ENCODE data around the gene HTATIP2.
"Not testable (repeated sequence)": the region's sequence is repeated elsewhere in the genome, so short reads cannot be mapped to it uniquely, and the experiment has no call there.

Gene HTATIP2

DNA sequence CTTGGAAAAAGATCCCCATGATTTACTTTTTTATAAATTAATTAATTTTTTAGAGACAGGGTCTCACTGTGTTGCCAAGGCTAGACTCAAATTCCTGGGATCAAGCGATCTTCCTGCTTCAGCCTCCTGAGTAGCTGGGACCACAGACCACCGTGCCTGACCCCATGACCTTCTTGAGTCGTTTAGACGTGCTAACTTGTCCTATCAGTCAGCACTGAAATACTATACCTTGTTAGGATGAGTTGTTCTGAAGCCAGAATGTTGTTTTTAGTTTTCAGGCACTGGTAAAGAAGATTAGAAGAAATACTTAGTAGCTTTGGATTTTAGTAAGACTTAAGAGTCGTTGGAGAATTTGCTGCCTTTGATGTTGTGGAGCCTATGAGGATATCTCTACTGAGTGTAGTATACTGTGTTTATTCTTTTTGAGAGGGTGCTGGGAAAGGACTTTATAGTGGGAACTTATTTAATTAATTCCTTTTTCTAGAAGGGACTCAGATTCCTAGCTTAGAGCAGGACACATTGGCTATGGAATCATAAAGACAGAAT lies 8.6 kb downstream of the HTATIP2 start:
- no peak for DNase-seq (ENCODE audit: low read depth)

DNA sequence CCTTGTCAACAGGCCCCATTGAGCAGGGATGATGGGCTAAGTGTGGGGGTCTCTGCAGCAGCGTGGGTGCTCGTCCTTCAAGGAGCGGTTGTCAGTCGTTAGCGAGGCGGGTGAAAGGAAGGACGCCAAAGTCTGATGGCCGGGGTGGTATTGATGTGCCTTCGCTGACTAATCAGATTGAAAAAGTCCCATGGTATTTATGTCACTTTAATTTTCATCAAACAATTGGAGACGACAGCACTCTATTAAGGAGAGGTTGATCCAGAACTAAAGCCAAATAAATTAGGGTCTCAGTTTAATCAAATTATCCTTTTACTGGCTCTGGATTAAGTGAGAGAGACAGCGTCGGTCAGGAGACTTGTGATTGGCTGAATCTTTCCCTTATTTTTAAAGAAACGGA lies 9.6 kb downstream of the HTATIP2 start:
- DNase-seq (ENCODE audit: low read depth) = no peak

DNA sequence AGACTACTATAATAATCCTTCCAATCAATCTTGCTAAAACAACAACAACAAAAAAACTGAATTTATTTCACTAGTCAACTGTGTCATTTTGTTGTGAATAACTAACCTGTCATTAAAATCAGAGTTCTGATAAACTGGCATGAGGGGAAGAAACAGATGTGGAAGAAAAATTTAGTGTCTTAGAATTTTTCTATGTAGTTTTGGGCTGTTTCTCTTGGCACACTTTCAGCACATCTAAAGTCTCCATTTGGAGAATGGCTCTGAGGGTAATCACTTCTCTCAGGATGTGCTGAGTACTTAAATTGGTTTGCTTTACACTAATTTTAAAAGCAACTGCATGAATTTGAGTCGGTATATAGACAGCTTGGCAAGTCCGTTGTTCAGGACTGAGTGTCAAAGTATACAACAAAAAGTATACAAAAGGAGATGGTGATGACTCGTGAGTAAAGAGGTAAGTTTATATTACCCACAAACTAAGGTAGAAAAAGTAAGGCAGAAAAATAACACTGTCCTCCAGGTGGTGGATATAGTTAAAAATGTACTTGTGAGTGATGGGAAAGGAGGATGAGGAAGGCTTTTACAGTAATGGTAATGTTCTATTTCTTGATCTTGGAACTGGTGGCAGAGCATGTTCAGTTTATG lies 10.2 kb downstream of the HTATIP2 start:
- no peak for DNase-seq (ENCODE audit: low read depth)

DNA sequence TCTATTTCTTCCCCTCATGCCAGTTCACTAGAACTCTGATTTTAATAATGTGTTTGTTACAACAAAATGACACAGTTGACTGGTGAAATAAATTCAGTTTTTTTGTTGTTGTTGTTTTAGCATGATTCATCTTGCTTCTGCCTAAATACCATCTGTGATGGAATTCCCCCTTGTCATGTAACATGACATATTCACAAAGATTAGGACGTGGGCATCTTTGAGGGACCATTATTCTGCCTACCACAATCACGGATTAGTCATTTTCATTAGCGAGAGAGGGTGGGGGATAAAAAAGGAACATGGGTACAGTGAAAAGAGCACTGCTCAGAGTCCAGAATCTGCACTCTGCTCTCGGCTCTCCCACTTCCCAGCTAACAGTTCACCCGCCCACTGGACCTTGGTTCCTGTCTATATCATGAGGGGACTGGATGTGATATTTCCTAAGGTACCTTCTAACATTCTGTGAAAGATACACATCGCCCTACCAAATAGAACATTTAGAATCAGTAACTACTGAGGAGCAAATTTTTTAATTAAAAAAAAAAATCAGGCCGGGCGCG lies 11.3 kb downstream of the HTATIP2 start:
- peak; percentile 37 for DNase-seq (ENCODE audit: low read depth)

DNA sequence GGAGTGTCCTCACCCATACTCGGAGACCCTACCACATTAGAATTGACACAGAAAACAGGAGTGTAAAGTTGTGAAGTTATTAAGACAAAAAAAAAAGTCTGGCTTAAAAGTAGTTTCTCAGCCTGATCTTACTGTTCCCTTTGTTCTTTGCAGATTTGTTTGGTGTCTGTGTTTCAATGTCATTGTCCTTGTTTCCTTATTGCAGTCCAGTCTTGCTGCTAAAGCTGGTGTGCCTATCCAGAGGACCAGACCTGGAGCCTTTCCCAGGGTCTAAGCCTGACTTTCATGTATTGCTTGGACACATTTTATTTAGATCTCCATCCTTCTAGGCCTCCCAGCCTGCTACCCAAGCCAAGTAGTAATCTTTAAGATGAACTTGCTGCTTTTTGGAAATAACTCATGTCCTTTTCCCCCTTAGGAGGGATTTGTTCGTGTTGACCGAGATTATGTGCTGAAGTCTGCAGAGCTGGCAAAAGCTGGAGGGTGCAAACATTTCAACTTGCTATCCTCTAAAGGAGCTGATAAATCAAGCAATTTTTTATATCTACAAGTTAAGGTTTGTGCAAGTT lies 12.7 kb downstream of the HTATIP2 start:
- DNase-seq (ENCODE audit: low read depth) = no peak

DNA sequence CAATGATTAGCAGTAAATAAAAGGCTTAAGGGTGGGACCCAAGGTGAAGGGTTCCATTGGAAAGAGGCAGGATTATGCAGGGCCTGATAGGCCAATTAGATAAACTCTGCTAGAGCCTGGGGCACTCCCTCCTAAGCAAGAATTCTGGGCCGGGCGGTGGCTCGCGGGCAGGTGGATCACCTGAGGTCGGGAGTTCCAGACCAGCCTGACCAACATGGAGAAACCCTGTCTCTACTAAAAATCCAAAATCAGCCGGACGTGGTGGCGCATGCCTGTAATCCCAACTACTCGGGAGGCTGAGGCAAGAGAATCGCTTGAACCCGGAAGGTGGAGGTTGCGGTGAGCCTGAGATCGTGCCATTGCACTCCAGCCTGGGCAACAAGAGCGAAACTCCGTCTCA lies 22.5 kb downstream of the HTATIP2 start:
- DNase-seq (ENCODE audit: low read depth) = not testable (repeated sequence)

DNA sequence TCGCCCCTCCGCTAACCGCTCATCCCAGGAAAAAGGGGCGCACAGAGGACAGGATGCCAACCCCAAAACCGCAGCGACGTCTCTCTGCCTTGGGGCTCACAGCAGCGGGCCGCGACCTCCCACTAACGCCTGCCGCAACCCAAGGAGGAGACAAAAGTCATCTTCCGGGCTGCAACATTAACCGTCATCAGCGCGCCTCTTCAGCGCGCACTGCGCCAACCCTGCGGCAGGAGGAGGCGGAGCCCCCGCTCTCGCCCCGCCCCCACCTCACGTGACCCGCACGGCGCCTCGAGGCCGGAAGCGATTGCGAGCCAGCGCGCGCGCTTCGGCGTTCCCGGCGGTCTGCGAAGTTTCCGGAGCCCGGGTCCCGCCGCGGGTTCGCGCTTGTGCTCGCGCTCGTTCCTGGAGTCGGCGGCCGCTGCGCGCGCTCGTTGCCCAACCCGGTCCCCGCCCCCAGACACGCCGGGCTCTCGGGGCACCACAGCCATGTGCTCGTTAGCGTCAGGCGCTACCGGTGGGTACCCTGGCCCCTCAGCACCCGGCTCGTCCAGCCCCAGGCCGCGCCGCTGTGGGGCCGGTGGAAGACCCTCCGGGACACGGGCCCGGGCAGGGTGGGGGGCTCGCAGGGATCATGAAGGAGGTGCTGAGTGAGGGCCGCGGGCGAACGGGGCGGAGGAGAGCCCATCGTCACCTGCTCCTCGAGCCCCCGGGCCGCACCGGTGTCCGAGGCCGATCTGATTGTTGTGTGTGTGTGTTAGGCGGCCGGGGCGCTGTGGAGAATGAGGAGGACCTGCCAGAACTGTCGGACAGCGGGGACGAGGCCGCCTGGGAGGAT lies 24.0 kb downstream of the HTATIP2 start, which contains the start of gene PRMT3:
TSS of gene PRMT3 (plus strand) at position 456 of the 835 bp plus-strand sequence. CDS start at position 487, 31 bp downstream.
- peak; percentile 95 for DNase-seq (ENCODE audit: low read depth)

DNA sequence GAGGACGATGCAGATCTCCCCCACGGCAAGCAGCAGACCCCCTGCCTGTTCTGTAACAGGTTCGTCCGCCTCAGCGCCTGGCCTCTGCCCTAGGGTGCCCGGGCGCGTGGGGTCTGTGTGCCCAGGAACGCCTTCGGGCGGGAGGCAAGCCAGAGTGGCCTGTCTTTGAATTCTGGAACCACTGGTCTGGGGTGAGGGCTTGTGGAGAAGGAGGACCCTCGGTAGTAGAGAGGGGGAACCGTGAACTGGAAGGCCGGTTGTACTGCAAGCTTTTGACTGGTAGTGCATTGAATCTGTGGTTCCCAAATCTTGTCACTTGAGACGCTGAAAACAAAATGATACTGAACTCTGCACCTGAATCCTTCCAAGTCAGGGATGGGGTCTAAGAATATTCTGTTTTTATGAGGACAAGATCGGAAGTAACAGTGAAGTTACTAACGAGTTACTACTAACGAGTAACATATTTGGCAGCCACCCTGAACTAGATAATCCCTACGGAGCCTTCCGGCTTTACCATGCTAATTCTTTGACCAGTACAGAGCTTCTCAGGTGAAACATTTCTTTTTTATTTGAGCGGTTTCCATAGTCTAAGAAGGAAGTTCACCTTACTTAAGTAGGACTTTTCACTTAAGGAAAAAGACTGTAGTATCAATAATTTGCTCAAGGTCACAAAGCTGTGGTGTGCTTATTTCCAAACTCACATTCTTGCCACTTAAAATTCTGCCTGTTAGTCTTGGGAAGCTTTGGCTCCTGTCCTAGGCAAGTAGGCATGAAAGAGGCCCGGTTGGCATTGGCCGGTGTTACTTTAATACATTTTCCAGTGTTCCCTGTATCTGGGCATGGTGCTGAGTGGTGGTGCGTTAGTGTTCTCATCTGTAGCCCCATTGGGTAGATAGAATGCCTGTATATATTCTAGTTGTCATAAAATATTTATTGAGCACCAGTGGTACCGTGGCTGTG lies 24.9 kb downstream of the HTATIP2 start:
- peak; percentile 20 for DNase-seq (ENCODE audit: low read depth)

DNA sequence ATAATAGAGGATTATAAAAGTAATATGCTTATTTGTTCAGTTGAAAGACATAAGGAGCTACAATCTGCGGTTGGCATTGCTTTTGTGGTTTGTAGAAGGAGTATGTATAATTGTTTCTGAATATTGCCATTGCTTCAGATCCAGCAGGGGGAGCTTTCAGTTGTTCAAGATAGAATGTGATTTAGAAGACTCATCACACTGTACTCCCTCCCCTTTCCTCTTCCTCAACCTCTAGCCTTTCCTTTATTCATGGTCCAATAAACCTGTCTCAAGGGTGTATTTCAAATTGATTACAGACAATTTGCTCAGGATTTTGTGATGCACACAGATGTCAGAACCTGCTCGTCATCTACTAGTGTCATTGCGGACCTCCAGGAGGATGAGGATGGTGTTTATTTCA lies 33.8 kb downstream of the HTATIP2 start:
- DNase-seq (ENCODE audit: low read depth) = peak; percentile 67

DNA sequence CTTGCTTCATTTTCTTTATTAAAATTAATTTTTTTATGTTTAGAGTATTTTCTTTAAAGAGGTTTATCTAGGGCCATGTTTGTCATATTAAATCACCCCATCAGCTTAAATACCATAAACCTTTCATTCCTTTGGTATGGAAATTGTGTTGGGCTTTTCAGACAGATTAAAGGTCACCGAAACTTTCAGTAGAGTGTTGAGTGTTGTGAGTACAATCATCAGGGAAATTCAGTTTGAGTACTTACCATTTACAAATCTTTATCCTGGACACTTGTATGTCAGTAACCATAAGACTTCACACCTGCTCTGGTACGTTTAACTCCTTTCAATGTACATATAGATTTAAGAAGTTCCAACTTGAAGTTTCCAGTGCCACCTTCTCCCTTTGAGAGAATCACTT lies 36.0 kb downstream of the HTATIP2 start:
- DNase-seq (ENCODE audit: low read depth) = no peak

DNA sequence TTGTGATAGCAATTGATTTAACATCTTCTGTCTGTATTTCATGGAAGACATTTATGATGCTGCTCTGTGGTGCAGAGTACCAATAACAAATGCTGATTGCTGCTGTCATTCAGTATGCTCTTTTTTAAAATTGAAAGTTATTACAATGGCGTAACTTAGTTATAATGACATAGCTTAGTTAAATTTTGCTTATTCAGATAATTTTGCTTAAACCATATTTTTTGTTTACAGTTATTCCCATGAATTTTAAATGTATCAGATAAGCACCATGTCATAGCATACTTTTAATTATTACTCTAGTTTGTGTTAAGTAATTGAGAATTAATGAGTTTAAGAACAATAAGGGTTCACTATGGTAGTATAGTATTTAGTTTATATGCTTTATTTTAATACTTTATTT lies 39.5 kb downstream of the HTATIP2 start:
- no peak for DNase-seq (ENCODE audit: low read depth)

DNA sequence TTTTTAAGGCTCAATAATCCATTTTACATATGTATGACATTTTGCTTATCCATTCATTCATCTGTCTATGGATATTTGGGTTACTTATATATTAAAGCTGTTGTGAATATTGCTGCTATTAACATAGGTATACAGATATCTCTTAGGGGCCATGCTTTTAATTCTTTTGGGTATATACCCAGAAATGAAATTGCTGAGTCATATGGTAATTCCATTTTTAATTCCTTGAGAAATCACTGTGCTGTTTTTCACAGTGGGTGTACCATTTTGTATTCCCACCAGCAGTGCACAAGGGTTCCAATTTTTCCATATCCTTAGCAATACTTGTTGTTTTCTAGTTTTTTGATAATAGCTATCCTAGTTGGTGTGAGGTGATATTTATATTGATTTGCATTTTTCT lies 43.0 kb downstream of the HTATIP2 start:
- no peak for DNase-seq (ENCODE audit: low read depth)

DNA sequence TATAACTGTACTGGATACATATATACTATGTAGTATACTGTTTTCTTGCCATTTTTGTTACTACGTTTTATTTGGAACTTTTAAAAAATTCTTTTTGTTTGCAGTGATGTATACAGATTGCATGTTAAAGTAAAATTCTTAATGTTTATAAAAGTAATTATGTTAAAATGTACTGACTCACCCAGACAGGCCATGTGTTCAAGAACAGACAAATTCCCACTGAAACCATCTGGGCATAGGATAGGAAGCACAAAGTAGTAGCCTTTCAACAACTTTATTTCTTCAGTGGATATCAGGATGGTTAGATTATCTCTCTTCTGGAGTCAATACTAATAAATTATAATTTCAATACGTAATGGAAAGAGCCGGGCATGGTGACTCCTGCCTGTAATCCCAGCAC lies 43.8 kb downstream of the HTATIP2 start:
- DNase-seq (ENCODE audit: low read depth) = no peak

DNA sequence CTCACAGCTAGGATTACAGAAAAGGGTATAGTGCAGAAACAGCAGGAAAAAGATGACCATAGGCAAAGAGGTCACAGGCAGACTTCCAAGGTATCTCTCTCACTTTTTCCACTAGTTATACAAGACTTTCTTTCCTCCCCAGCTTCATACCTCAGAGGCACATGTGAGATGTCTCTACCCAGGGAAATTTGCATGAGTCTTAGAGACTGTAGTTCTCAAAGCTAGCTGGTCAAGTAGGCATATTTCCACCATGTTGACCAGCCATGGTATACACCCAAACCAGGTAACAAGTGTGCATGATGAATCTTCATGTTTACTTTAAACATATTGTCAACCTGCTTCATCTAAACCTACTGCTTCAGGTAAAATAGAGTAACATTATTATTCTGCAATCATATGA lies 51.9 kb downstream of the HTATIP2 start:
- no peak for DNase-seq (ENCODE audit: low read depth)

DNA sequence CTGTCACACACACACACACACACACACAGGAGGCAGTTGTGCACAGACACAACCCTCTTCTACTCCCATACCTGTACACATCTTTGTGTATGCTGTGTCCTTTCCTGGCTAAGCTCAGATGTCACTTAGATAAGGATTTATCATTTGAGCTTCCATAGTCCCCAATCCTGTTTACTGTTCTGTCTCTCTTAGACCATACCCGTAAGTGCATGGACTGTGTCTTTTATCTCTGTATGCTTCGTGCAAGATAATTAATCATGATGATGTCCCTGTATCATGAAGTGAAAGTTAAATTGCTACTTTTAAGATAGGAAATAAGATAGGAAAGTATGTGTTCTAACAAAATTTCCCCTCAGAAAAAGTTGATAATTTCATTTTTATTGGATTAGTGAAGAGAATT lies 54.3 kb downstream of the HTATIP2 start:
- no peak for DNase-seq (ENCODE audit: low read depth)

DNA sequence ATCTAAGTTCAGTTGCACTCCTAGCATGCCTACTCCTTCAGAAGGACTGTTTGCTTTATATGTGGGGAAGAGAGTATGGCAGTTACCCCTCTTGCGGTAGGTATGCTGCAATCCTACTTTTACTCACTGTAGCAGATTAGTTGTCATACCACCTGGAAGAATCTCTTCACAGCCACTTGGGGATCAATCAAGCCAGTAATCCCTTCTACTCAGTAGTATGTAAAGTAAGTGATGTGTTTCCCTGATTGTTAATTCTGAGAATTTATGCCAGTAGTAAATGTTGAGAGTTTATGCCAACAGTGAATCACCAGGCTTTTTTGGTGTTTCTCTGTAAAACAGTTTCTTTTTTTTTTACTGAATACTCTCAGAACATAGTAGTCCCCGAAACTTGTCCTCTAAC lies 58.4 kb downstream of the HTATIP2 start:
- no peak for DNase-seq (ENCODE audit: low read depth)

DNA sequence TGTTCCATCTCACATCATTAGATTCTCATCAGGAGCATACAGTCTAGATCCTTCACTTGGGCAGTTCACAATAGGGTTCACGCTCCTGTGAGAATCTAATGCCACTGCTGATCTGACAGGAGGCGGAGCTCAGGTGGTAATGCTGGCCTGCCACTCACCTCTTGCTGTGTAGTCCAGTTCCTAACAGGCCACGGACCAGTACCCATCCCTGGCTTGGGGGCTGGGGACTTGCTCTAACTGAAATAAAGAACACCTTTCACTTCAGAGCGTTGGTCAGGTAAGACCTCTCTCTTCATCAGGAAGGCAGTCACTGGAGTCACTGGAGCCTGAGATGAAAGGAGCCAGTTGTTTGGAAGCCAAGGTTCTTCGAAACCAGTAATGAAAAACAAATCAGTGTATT lies 65.7 kb downstream of the HTATIP2 start:
- DNase-seq (ENCODE audit: low read depth) = no peak

Data from ELR (cell line).